HepG2 (cell line): ENCODE measurements around the gene ZCCHC3. TPM values are rescaled to one million over a fixed set of nuclear protein-coding genes. Genes with fewer than 3 reads are reported as not detected.
A peak's percentile ranks its signal among the peaks of the same experiment; 100 is the strongest.

ENCODE experiments used
- CEBPG ChIP-seq: IDR thresholded peaks from 2 replicates; pipeline ENCODE4 v1.6.1; 2016
- CTCF ChIP-seq: sonication (generic); formaldehyde crosslinking; IDR thresholded peaks from 2 replicates; pipeline ENCODE4 v1.5.0; 2020; ENCODE audit warnings: mild to moderate bottlenecking, missing genetic modification reagents, moderate library complexity
- DNMT3B ChIP-seq: conservative IDR thresholded peaks from 2 replicates; pipeline ENCODE4 v1.6.1; 2016; ENCODE audit warnings: missing biosample characterization, control low read depth
- E2F1 ChIP-seq: sonication (generic); formaldehyde crosslinking; IDR thresholded peaks from 2 replicates; pipeline ENCODE4 v1.5.0; 2020; ENCODE audit warnings: missing genetic modification reagents
- KAT8 ChIP-seq: IDR thresholded peaks from 2 replicates; pipeline ENCODE4 v1.6.1; 2016; ENCODE audit warnings: missing genetic modification reagents, missing compliant biosample characterization
- KLF6 ChIP-seq: IDR thresholded peaks from 2 replicates; pipeline ENCODE4 v1.8.0; 2016; ENCODE audit warnings: missing biosample characterization, missing genetic modification reagents
- KMT2B ChIP-seq: IDR thresholded peaks from 2 replicates; pipeline ENCODE4 v1.6.1; 2016; ENCODE audit warnings: missing genetic modification reagents, missing compliant biosample characterization
- MAFG ChIP-seq: sonication (generic); formaldehyde crosslinking; IDR thresholded peaks from 2 replicates; pipeline ENCODE4 v1.5.1; 2020; ENCODE audit warnings: mild to moderate bottlenecking, missing genetic modification reagents
- MIER3 ChIP-seq: IDR thresholded peaks from 2 replicates; pipeline ENCODE4 v1.6.1; 2016; ENCODE audit warnings: missing compliant biosample characterization, borderline replicate concordance
- NFRKB ChIP-seq: fragments of 450-650 bp; IDR thresholded peaks from 2 replicates; pipeline ENCODE4 v1.6.1; 2017
- NKX3-1 ChIP-seq: sonication (generic); formaldehyde crosslinking; IDR thresholded peaks from 2 replicates; pipeline ENCODE4 v1.5.0; 2020; ENCODE audit warnings: missing genetic modification reagents
- NR1H2 ChIP-seq: sonication (generic); formaldehyde crosslinking; IDR thresholded peaks from 2 replicates; pipeline ENCODE4 v1.8.1; 2022; ENCODE audit warnings: low read depth, missing genetic modification reagents, borderline replicate concordance
- RARA ChIP-seq: IDR thresholded peaks from 2 replicates; pipeline ENCODE4 v1.6.1; 2016; ENCODE audit warnings: missing genetic modification reagents, missing compliant biosample characterization
- RXRA ChIP-seq: sonication (generic); formaldehyde crosslinking; IDR thresholded peaks from 2 replicates; pipeline ENCODE4 v1.5.1; 2020; ENCODE audit warnings: missing genetic modification reagents
- SRSF1 ChIP-seq: fragments of 200-400 bp; formaldehyde crosslinking; optimal IDR thresholded peaks from 2 replicates; pipeline ENCODE3; 2017; ENCODE audit warnings: mild to moderate bottlenecking, low read depth, low read length, moderate library complexity
- TARDBP ChIP-seq: sonication (generic); formaldehyde crosslinking; IDR thresholded peaks from 2 replicates; pipeline ENCODE4 v1.8.0; 2022; ENCODE audit warnings: mild to moderate bottlenecking, missing genetic modification reagents
- TRIM24 ChIP-seq: sonication (generic); formaldehyde crosslinking; IDR thresholded peaks from 2 replicates; pipeline ENCODE4 v1.8.0; 2022; ENCODE audit warnings: mild to moderate bottlenecking, missing genetic modification reagents
- ZBTB21 ChIP-seq: sonication (generic); formaldehyde crosslinking; IDR thresholded peaks from 2 replicates; pipeline ENCODE4 v1.4.0; 2020; ENCODE audit warnings: missing genetic modification reagents
- ZNF367 ChIP-seq: sonication (generic); formaldehyde crosslinking; IDR thresholded peaks from 2 replicates; pipeline ENCODE4 v1.4.0; 2020; ENCODE audit warnings: missing genetic modification reagents, borderline replicate concordance
- ZNF552 ChIP-seq: sonication (generic); formaldehyde crosslinking; IDR thresholded peaks from 2 replicates; pipeline ENCODE4 v1.9.0; 2022; ENCODE audit warnings: missing genetic modification reagents, mild to moderate bottlenecking, borderline replicate concordance
- ZNF629 ChIP-seq: sonication (generic); formaldehyde crosslinking; conservative IDR thresholded peaks from 2 replicates; pipeline ENCODE4 v1.5.0; 2020; ENCODE audit warnings: missing genetic modification reagents
- ZNF788 ChIP-seq: sonication (generic); formaldehyde crosslinking; IDR thresholded peaks from 2 replicates; pipeline ENCODE4 v1.5.0; 2020; ENCODE audit warnings: mild to moderate bottlenecking, missing genetic modification reagents, borderline replicate concordance
- ZNF792 ChIP-seq: IDR thresholded peaks from 2 replicates; pipeline ENCODE4 v1.6.1; 2016
- ZNF841 ChIP-seq: sonication (generic); formaldehyde crosslinking; IDR thresholded peaks from 2 replicates; pipeline ENCODE4 v1.8.1; 2023; ENCODE audit warnings: missing genetic modification reagents, borderline replicate concordance
- ZNF850 ChIP-seq: sonication (generic); formaldehyde crosslinking; conservative IDR thresholded peaks from 2 replicates; pipeline ENCODE4 v1.9.0; 2021; ENCODE audit warnings: mild to moderate bottlenecking, missing genetic modification reagents
- polyA plus RNA-seq, 8 experiments: library from polyadenylated mRNA; depleted of rRNA in 3 of 8; stranded (reverse) in 7 of 8; unstranded in 1 of 8; fragments of >200 nt; fragmentation: Illumina TruSeq in 4 of 8; extraction: Trizol in 4 of 8; gene quantifications; 2 replicates each; pipeline versions ENCODE4 v1.2.1 to v1.2.3, GENCODE V29; 2011 to 2016; ENCODE audit warnings: low read depth in 4 of 8, missing spikeins in 1 of 8, mixed read lengths in 1 of 8; ENCODE audit not compliant: insufficient read depth in 1 of 8
- total RNA-seq, 5 experiments: library from RNA; depleted of rRNA; stranded (reverse); fragments of >200 nt; fragmentation: Illumina TruSeq; extraction: Trizol; gene quantifications; 2 replicates each; pipeline ENCODE4 v1.2.3, GENCODE V29; 2016; ENCODE audit warnings: low read depth in 1 of 5
- TF ChIP-seq, protein P1 (sequence below): sonication (generic); formaldehyde crosslinking; conservative IDR thresholded peaks from 2 replicates; pipeline ENCODE4 v1.4.0; 2020; ENCODE audit warnings: missing genetic modification reagents
- TF ChIP-seq, protein P2 (sequence below): IDR thresholded peaks from 2 replicates; pipeline ENCODE4 v1.6.1; 2016

The ZCCHC3 gene
- total and polyA plus RNA-seq, 2 of the 13 experiments (the other 11 are each of a cell fraction or from before 2014, with no cell fraction given): 46.6 to 63.0 TPM

GRCh38 chr20:324177-325044, 27.0 kb downstream of the ZCCHC3 start (continued):
- TF ChIP-seq E2F1 (CRISPR knock-in tag): peak; percentile 84
- TF ChIP-seq CEBPG (CRISPR knock-in tag): peak; percentile 71
- TF ChIP-seq ZNF629 (CRISPR knock-in tag): peak; percentile 52
- peak; percentile 95 for TF ChIP-seq ZNF788 (CRISPR knock-in tag)
- TF ChIP-seq, protein P1, sequence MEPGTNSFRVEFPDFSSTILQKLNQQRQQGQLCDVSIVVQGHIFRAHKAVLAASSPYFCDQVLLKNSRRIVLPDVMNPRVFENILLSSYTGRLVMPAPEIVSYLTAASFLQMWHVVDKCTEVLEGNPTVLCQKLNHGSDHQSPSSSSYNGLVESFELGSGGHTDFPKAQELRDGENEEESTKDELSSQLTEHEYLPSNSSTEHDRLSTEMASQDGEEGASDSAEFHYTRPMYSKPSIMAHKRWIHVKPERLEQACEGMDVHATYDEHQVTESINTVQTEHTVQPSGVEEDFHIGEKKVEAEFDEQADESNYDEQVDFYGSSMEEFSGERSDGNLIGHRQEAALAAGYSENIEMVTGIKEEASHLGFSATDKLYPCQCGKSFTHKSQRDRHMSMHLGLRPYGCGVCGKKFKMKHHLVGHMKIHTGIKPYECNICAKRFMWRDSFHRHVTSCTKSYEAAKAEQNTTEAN: peak; percentile 98
- TF ChIP-seq KLF6: peak; percentile 100
- TF ChIP-seq NR1H2: no peak; the same call in none of the 2 replicates
- TF ChIP-seq ZNF841 (CRISPR knock-in tag): peak; percentile 93; the same call in 1 of the 2 replicates
- peak; percentile 78 for TF ChIP-seq RXRA
- TF ChIP-seq TARDBP (CRISPR knock-in tag): peak; percentile 99
- peak; percentile 72 for TF ChIP-seq KMT2B (CRISPR knock-in tag)
- no peak for TF ChIP-seq ZBTB21
- peak; percentile 89; the same call in 1 of the 2 replicates for TF ChIP-seq ZNF367 (CRISPR knock-in tag)
- no peak for TF ChIP-seq NFRKB
- peak; percentile 86 for TF ChIP-seq RARA (CRISPR knock-in tag)
- TF ChIP-seq ZNF850 (CRISPR knock-in tag): no peak; the same call in 1 of the 2 replicates
- peak; percentile 99 for TF ChIP-seq ZNF792 (CRISPR knock-in tag)
- TF ChIP-seq MAFG (CRISPR knock-in tag): no peak
- peak; percentile 58; the same call in 1 of the 2 replicates for TF ChIP-seq MIER3 (CRISPR knock-in tag)
- peak; percentile 51 for TF ChIP-seq CTCF
- peak; percentile 94 for TF ChIP-seq ZNF552 (CRISPR knock-in tag)
- peak; percentile 98 for TF ChIP-seq NKX3-1 (CRISPR knock-in tag)
- TF ChIP-seq DNMT3B: peak; percentile 55; the same call in 1 of the 2 replicates
- TF ChIP-seq KAT8 (CRISPR knock-in tag): peak; percentile 81
- peak; percentile 64 for TF ChIP-seq SRSF1
- TF ChIP-seq, protein P2, sequence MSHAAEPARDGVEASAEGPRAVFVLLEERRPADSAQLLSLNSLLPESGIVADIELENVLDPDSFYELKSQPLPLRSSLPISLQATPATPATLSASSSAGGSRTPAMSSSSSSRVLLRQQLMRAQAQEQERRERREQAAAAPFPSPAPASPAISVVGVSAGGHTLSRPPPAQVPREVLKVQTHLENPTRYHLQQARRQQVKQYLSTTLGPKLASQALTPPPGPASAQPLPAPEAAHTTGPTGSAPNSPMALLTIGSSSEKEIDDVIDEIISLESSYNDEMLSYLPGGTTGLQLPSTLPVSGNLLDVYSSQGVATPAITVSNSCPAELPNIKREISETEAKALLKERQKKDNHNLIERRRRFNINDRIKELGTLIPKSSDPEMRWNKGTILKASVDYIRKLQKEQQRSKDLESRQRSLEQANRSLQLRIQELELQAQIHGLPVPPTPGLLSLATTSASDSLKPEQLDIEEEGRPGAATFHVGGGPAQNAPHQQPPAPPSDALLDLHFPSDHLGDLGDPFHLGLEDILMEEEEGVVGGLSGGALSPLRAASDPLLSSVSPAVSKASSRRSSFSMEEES: peak; percentile 95
- TF ChIP-seq TRIM24 (CRISPR knock-in tag): peak; percentile 23; the same call in 1 of the 2 replicates
